ENCODE results near the gene FOSL2.

FOSL2 gene

GRCh38 chr2:28390746-28391563, 1.7 kb upstream of the FOSL2 start:
- ATAC-seq (ENCODE audit: low read depth) (no peak), DNase-seq (ENCODE audit: low spot score in 2 of 2) (no peak)
- Mint-ChIP-seq H3K27ac (peak overlapping the region; percentile 82), H3K27me3 (peaks cover 10% of the 10 kb centered on the region), H3K4me3 (peak overlapping the region; percentile 79), H3K9me3 (no peaks in the 10 kb centered on the region), H3K4me1 (peaks cover 13% of the 10 kb centered on the region), H3K36me3 (no peaks in the 10 kb centered on the region)

- Mint-ChIP-seq H3K4me1 (peaks cover 13% of the 10 kb centered on the region), H3K27me3 (peaks cover 10% of the 10 kb centered on the region), H3K27ac (peak overlapping the region; percentile 82), H3K4me3 (peak overlapping the region; percentile 79), H3K9me3 (no peaks in the 10 kb centered on the region), H3K36me3 (no peaks in the 10 kb centered on the region)
- DNase-seq (ENCODE audit: low spot score in 2 of 2) (peak in 1 of 2 donors; percentile 29), ATAC-seq (ENCODE audit: low read depth) (peak; percentile 53)
These were observed 928 bp upstream of the FOSL2 start for GRCh38 chr2:28391564-28392296.

GRCh38 chr2:28393114-28393836, 617 bp downstream of the FOSL2 start:
- Mint-ChIP-seq H3K27me3 (peaks cover 9% of the 10 kb centered on the region), H3K4me1 (peaks cover 13% of the 10 kb centered on the region), H3K36me3 (no peaks in the 10 kb centered on the region), H3K9me3 (no peaks in the 10 kb centered on the region), H3K27ac (peak overlapping the region; percentile 89), H3K4me3 (peak overlapping the region; percentile 93)
- no peak for ATAC-seq (ENCODE audit: low read depth)
- DNase-seq (ENCODE audit: low spot score in 2 of 2) = peak; percentile 11 to 45

- Mint-ChIP-seq H3K4me1 (peaks cover 13% of the 10 kb centered on the region), H3K9me3 (no peaks in the 10 kb centered on the region), H3K4me3 (peak overlapping the region; percentile 76), H3K36me3 (no peaks in the 10 kb centered on the region), H3K27me3 (peaks cover 7% of the 10 kb centered on the region), H3K27ac (peak overlapping the region; percentile 62)
- ATAC-seq (ENCODE audit: low read depth) (no peak), DNase-seq (ENCODE audit: low spot score in 2 of 2) (no peak)
These were observed 1.7 kb downstream of the FOSL2 start for GRCh38 chr2:28394331-28394877.

GRCh38 chr2:28394997-28395333, 2.3 kb downstream of the FOSL2 start:
- Mint-ChIP-seq H3K4me3 (peak overlapping the region; percentile 35), H3K27me3 (peaks cover 5% of the 10 kb centered on the region), H3K36me3 (no peaks in the 10 kb centered on the region), H3K4me1 (peaks cover 11% of the 10 kb centered on the region), H3K27ac (no peak overlapping the region), H3K9me3 (no peaks in the 10 kb centered on the region)
- ATAC-seq (ENCODE audit: low read depth) (no peak), DNase-seq (ENCODE audit: low spot score in 2 of 2) (no peak)

GRCh38 chr2:28395334-28396061, 2.8 kb downstream of the FOSL2 start:
- ATAC-seq (ENCODE audit: low read depth) (no peak), DNase-seq (ENCODE audit: low spot score in 2 of 2) (no peak)
- Mint-ChIP-seq H3K4me3 (no peak overlapping the region), H3K36me3 (no peaks in the 10 kb centered on the region), H3K4me1 (peaks cover 9% of the 10 kb centered on the region), H3K27ac (no peak overlapping the region), H3K27me3 (peaks cover 5% of the 10 kb centered on the region), H3K9me3 (no peaks in the 10 kb centered on the region)

GRCh38 chr2:28397043-28397381, 4.4 kb downstream of the FOSL2 start:
- H3K27me3 Mint-ChIP-seq = peaks cover 10% of the 10 kb centered on the region
- ATAC-seq (ENCODE audit: low read depth) = no peak
- no peak overlapping the region for H3K4me3 Mint-ChIP-seq
- peaks cover 5% of the 10 kb centered on the region for H3K4me1 Mint-ChIP-seq
- no peaks in the 10 kb centered on the region for H3K9me3 Mint-ChIP-seq
- H3K36me3 Mint-ChIP-seq = no peaks in the 10 kb centered on the region
- H3K27ac Mint-ChIP-seq = no peak overlapping the region
- DNase-seq (ENCODE audit: low spot score in 2 of 2) = no peak

- no peak for ATAC-seq (ENCODE audit: low read depth)
- H3K27ac Mint-ChIP-seq = no peak overlapping the region
- no peak for DNase-seq (ENCODE audit: low spot score in 2 of 2)
- no peak overlapping the region for H3K4me3 Mint-ChIP-seq
- no peaks in the 10 kb centered on the region for H3K9me3 Mint-ChIP-seq
- H3K27me3 Mint-ChIP-seq = peaks cover 10% of the 10 kb centered on the region
- no peaks in the 10 kb centered on the region for H3K36me3 Mint-ChIP-seq
- peaks cover 3% of the 10 kb centered on the region for H3K4me1 Mint-ChIP-seq
These were observed 5.6 kb downstream of the FOSL2 start for GRCh38 chr2:28398101-28398834.

GRCh38 chr2:28399289-28399688, 6.6 kb downstream of the FOSL2 start:
- no peak for DNase-seq (ENCODE audit: low spot score in 2 of 2)

GRCh38 chr2:28399956-28400355, 7.3 kb downstream of the FOSL2 start:
- Mint-ChIP-seq H3K27ac (no peak overlapping the region), H3K4me3 (no peak overlapping the region), H3K27me3 (peaks cover 6% of the 10 kb centered on the region), H3K36me3 (no peaks in the 10 kb centered on the region), H3K9me3 (no peaks in the 10 kb centered on the region), H3K4me1 (no peaks in the 10 kb centered on the region)
- ATAC-seq (ENCODE audit: low read depth) = no peak
- DNase-seq (ENCODE audit: low spot score in 2 of 2) = no peak

More at GRCh38 chr2:28399289-28399688, 6.6 kb downstream of the FOSL2 start:
- no peak overlapping the region for H3K27ac Mint-ChIP-seq
- no peaks in the 10 kb centered on the region for H3K4me1 Mint-ChIP-seq
- H3K36me3 Mint-ChIP-seq = no peaks in the 10 kb centered on the region
- H3K4me3 Mint-ChIP-seq = no peak overlapping the region
- H3K9me3 Mint-ChIP-seq = no peaks in the 10 kb centered on the region
- peaks cover 8% of the 10 kb centered on the region for H3K27me3 Mint-ChIP-seq
- no peak for ATAC-seq (ENCODE audit: low read depth)

- H3K4me1 Mint-ChIP-seq = no peaks in the 10 kb centered on the region
- H3K9me3 Mint-ChIP-seq = no peaks in the 10 kb centered on the region
- H3K27me3 Mint-ChIP-seq = peaks cover 6% of the 10 kb centered on the region
- no peak for DNase-seq (ENCODE audit: low spot score in 2 of 2)
- H3K27ac Mint-ChIP-seq = no peak overlapping the region
- ATAC-seq (ENCODE audit: low read depth) = no peak
- H3K4me3 Mint-ChIP-seq = no peak overlapping the region
- no peaks in the 10 kb centered on the region for H3K36me3 Mint-ChIP-seq
These were observed 7.8 kb downstream of the FOSL2 start for GRCh38 chr2:28400419-28400818.

- no peaks in the 10 kb centered on the region for H3K9me3 Mint-ChIP-seq
- H3K36me3 Mint-ChIP-seq = no peaks in the 10 kb centered on the region
- no peak overlapping the region for H3K4me3 Mint-ChIP-seq
- no peak overlapping the region for H3K27ac Mint-ChIP-seq
- no peak for DNase-seq (ENCODE audit: low spot score in 2 of 2)
- ATAC-seq (ENCODE audit: low read depth) = no peak
- no peaks in the 10 kb centered on the region for H3K4me1 Mint-ChIP-seq
- peaks cover 6% of the 10 kb centered on the region for H3K27me3 Mint-ChIP-seq
These were observed 8.3 kb downstream of the FOSL2 start for GRCh38 chr2:28400921-28401320.

GRCh38 chr2:28401411-28401810, 8.8 kb downstream of the FOSL2 start:
- H3K4me1 Mint-ChIP-seq = no peaks in the 10 kb centered on the region
- no peak overlapping the region for H3K27ac Mint-ChIP-seq
- ATAC-seq (ENCODE audit: low read depth) = no peak
- no peak overlapping the region for H3K4me3 Mint-ChIP-seq
- H3K27me3 Mint-ChIP-seq = peaks cover 6% of the 10 kb centered on the region
- no peak for DNase-seq (ENCODE audit: low spot score in 2 of 2)
- no peaks in the 10 kb centered on the region for H3K36me3 Mint-ChIP-seq
- no peaks in the 10 kb centered on the region for H3K9me3 Mint-ChIP-seq
